Astrocyte of the spinal cord (primary cell): ENCODE measurements around the gene HOXA10.

ENCODE experiments used
- DNase-seq: peaks from one replicate; pipeline ENCODE4 v3.0.0; 2011; ENCODE audit warnings: low read depth, low spot score
- H3K4me3 ChIP-seq: 2 replicates; pipeline ENCODE4 v1.5.1; 2011; ENCODE audit warnings: low read depth, mild to moderate bottlenecking, low read length, moderate library complexity
- in situ Hi-C: cut with HindIII; loops from 2 replicates; pipeline ENCODE4 v1.10.0; 2017; ENCODE audit warnings: low sequenced_read_pairs
- TF ChIP-seq, protein P1 (sequence below): IDR thresholded peaks from 2 replicates; pipeline ENCODE4 v1.5.1; 2012; ENCODE audit warnings: low read depth, mild to moderate bottlenecking, low read length, inconsistent platforms

The HOXA10 gene

DNA sequence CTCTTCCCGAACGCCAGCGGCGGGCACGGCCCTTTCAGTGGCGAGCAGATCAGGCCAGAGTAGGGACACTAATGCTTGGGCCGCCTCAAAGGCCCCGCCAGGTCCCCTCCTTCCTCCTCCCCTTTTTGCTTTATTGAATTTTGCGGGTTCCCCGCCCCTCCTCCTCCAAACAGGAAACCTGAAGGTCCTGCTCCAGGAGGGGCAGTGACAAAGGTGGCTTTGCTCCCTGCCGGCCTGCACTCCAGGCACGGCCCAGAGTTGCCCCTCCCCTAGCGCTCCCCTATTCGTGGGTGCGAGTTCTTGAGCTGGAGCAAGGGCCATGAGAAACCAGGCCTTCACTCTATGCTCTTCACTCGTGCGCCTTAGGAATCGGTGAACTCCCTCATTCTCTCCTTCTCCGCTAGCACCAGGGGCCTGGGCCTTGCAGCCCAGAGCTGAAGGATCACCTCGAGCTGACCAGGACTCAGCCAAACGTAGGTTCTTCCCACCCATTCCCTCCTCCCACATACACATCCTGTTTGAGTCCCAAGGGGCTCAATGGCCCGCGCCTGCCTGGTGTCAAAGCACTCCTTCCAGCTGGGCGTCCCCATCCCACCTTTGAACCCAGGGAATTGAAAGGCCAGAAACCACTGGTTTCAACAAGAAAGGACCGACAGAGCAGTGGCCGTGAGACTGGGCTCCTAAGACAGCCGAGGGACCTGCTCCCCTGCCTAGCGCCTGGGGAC, 25.9 kb downstream of the HOXA10 start:
- in situ Hi-C loops, result no loop called here
- DNase-seq, result peak; percentile 66
- H3K4me3 ChIP-seq, result peak overlapping the region; percentile 69
- TF ChIP-seq, protein P1, sequence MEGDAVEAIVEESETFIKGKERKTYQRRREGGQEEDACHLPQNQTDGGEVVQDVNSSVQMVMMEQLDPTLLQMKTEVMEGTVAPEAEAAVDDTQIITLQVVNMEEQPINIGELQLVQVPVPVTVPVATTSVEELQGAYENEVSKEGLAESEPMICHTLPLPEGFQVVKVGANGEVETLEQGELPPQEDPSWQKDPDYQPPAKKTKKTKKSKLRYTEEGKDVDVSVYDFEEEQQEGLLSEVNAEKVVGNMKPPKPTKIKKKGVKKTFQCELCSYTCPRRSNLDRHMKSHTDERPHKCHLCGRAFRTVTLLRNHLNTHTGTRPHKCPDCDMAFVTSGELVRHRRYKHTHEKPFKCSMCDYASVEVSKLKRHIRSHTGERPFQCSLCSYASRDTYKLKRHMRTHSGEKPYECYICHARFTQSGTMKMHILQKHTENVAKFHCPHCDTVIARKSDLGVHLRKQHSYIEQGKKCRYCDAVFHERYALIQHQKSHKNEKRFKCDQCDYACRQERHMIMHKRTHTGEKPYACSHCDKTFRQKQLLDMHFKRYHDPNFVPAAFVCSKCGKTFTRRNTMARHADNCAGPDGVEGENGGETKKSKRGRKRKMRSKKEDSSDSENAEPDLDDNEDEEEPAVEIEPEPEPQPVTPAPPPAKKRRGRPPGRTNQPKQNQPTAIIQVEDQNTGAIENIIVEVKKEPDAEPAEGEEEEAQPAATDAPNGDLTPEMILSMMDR, result no peak

DNA sequence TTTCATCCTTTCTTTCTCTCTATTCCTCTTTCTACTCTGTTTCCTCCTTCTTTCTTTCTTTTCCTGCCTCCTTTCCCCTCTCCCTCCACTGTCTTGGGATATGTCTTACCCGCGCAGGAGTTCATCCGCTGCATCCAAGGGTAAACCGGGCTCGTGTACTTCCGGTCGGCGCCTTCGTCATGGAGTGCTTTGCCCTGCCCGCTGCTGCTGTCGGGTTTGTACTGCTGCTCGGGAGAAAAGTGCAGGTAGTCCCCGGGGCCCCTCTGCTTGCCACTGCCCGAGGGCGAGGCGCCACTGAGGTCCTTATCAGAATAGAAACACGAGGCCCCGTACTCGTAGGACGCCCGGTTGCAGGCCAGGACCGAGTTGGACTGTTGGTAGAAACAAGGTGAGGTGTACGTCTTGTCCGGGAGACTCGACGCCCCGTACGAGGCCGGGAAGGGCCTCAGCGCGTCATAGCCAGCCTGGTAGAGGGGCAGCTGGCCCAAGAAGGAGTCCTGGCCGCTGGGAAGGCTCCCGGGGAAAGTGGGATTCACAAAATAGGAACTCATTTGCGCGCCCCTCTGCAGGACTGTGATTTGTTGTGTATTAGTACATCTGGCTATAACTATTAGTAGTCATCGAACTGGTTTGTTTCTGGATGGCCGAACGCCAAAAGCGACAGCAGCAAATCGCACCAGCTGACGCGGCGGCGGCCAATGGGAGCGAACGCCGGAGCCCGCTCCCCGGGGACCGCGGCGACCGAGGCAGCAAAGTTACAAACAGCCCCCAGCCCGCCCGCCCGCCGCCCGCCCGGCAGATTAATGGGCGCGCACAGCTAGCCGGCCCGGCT, 26.7 kb downstream of the HOXA10 start, which contains the start of gene HOXA6:
Gene HOXA6 (minus strand): TSS at position 576 of the 832 bp plus-strand sequence. CDS start 25 bp downstream, at position 551.
- TF ChIP-seq, protein P1, result no peak
- peak within 1 kb of the TSS; percentile 69 for H3K4me3 ChIP-seq
- in situ Hi-C loops, result no loop called here
- peak; percentile 63 for DNase-seq

DNA sequence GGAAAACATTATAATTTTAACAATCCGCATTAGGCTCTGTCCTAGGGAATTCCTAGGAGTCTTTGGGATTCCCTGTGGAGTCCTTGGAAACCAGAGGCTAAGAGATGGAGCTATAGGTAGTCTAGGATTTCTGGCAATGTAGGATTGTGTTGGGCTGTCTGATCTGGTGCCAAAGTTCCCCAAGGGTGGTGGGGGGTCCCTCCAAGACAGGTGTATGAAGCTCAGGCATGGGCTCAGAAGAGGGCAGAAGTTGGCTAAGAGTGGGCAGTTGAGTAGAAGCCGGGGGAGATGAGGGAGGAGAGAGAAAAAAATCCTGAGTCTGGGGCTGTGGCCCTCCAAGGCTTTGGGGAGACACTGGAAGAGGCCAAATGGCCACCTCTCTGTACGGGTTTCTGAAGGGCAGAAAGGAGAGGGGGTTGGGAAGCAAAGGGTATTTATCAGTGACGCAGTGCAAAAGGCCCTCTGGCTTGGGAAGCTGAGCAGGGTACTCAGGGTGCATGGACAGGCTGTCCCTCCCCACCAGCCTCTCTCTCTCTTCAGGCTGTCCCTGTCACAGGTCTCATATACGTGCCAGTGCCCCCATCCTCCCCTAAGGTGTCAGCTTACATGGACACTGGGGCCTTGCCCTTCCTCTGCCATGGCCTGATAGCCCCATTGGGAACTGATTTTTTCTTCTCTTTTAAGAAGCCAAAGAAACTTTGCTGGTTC, 27.5 kb downstream of the HOXA10 start:
- TF ChIP-seq, protein P1, result no peak
- in situ Hi-C loops, result no loop called here
- peak overlapping the region; percentile 69 for H3K4me3 ChIP-seq
- DNase-seq, result no peak

DNA sequence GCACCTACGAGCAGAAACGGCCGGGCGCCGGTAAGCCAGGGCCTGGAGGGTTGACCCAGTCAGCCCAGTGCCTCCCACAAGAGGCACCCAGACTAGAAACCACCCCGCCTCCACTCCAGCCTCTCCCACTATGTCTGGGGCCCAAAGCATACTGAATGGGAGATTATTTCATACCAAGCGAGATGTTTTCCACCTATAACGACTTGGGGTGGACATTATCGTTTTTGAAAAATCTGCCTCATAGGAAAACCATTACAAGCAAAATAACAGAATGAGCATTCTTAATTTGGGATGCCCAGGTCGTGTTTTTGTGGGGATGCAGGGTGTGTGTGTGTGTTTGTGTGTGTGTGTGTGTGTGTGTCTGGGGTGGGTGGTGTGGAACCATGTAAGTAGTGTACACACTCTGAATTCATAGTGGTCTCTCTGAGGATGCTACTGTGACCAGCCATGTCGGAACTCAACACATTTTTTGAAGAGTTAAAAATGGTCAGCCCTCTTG, 28.2 kb downstream of the HOXA10 start:
- H3K4me3 ChIP-seq, result peak overlapping the region; percentile 69
- TF ChIP-seq, protein P1, result no peak
- DNase-seq, result peak; percentile 61
- in situ Hi-C loops, result no loop called here

DNA sequence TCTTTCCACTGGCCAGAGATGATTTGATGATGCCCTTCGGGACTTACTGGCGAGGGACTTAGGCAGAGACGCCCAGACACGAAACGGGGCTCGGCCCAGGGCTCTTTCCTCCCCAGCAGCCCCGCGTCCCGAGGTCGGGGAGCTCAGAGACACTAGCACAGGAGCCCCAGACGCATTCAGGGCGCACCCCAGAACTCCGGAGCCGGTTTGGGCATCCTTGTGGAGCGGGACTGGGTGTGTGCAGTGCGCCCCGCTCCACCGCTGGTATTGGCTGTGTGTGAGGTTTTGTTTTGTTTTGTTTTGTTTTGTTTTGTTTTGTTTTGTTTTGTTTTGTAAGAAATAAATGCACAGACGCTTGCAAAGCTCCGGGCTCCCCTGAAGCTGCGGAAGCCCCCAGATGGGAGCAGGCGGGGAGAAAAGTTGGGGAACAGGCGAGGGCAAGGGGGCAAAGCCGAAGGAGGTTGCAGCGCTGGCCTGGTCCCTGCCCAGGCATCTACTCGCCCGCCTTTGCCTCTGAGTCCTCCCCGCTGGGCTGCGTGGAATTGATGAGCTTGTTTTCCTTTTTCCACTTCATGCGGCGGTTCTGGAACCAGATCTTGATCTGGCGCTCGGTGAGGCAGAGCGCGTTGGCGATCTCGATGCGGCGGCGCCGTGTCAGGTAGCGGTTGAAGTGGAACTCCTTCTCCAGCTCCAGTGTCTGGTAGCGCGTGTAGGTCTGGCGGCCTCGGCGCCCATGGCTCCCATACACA, 28.8 kb downstream of the HOXA10 start:
- in situ Hi-C loops, result no loop called here
- no peak for DNase-seq
- H3K4me3 ChIP-seq, result peak overlapping the region; percentile 69
- TF ChIP-seq, protein P1, result no peak
